ENCODE measurements around the gene TALDO1. TPM values are rescaled to one million over a fixed set of nuclear protein-coding genes. Genes with fewer than 3 reads are reported as not detected.

TALDO1 gene
- total RNA-seq, 2 experiments from 2014 or later = 199 to 206 TPM

GRCh38 chr11:779955-780532 lies 32.8 kb downstream of the TALDO1 start:
- peaks cover 5% of the 10 kb centered on the region for H3K36me3 Mint-ChIP-seq
- DNase-seq (no peak), ATAC-seq (ENCODE audit: low read depth) (no peak)
- H3K27me3 Mint-ChIP-seq = no peaks in the 10 kb centered on the region
- H3K4me1 Mint-ChIP-seq = peaks cover 15% of the 10 kb centered on the region
- H3K27ac Mint-ChIP-seq = no peak overlapping the region
- no peak overlapping the region for H3K4me3 Mint-ChIP-seq
- no peaks in the 10 kb centered on the region for H3K9me3 Mint-ChIP-seq
- POLR2A ChIA-PET = interaction anchor here (3.7 kb wide), 1 partner anchor 10 kb away, joined by 20 read pairs; the partner anchor contains the start of gene CEND1

GRCh38 chr11:782264-783174 lies 35.3 kb downstream of the TALDO1 start:
- no peak for DNase-seq
- Mint-ChIP-seq H3K27ac (no peak overlapping the region), H3K4me3 (no peak overlapping the region), H3K9me3 (no peaks in the 10 kb centered on the region), H3K27me3 (no peaks in the 10 kb centered on the region), H3K4me1 (peaks cover 14% of the 10 kb centered on the region), H3K36me3 (peaks cover 5% of the 10 kb centered on the region)
- POLR2A ChIA-PET = no interaction called here
- ATAC-seq (ENCODE audit: low read depth) = no peak

GRCh38 chr11:783581-784015 lies 36.3 kb downstream of the TALDO1 start:
- Mint-ChIP-seq H3K36me3 (peaks cover 5% of the 10 kb centered on the region), H3K27ac (no peak overlapping the region), H3K4me3 (no peak overlapping the region), H3K27me3 (no peaks in the 10 kb centered on the region), H3K9me3 (no peaks in the 10 kb centered on the region), H3K4me1 (peaks cover 12% of the 10 kb centered on the region)
- DNase-seq = peak; percentile 44
- POLR2A ChIA-PET = interaction anchor here (1.0 kb wide), 1 partner anchor 9 kb away, joined by 3 read pairs; no protein-coding TSS in a partner anchor
- ATAC-seq (ENCODE audit: low read depth) = no peak

GRCh38 chr11:786235-787083 lies 39.2 kb downstream of the TALDO1 start:
- Mint-ChIP-seq H3K27ac (peak overlapping the region; percentile 30), H3K9me3 (no peaks in the 10 kb centered on the region), H3K4me1 (peaks cover 7% of the 10 kb centered on the region), H3K36me3 (peaks cover 7% of the 10 kb centered on the region), H3K27me3 (no peaks in the 10 kb centered on the region), H3K4me3 (no peak overlapping the region)
- no peak for DNase-seq
- POLR2A ChIA-PET = interaction anchor here (1.1 to 1.2 kb wide), 2 partner anchors 9 to 60 kb away, joined by 3 to 7 read pairs; no protein-coding TSS in a partner anchor
- no peak for ATAC-seq (ENCODE audit: low read depth)

- Mint-ChIP-seq H3K27me3 (no peaks in the 10 kb centered on the region), H3K4me1 (peaks cover 7% of the 10 kb centered on the region), H3K9me3 (no peaks in the 10 kb centered on the region), H3K36me3 (peaks cover 7% of the 10 kb centered on the region), H3K4me3 (no peak overlapping the region), H3K27ac (peak overlapping the region; percentile 25)
- ATAC-seq (ENCODE audit: low read depth) (no peak), DNase-seq (no peak)
- POLR2A ChIA-PET = interaction anchor here (1.2 kb wide), 1 partner anchor 9 kb away, joined by 7 read pairs; no protein-coding TSS in a partner anchor
Observed at GRCh38 chr11:787084-787675, 39.9 kb downstream of the TALDO1 start.

GRCh38 chr11:788009-788640 lies 40.9 kb downstream of the TALDO1 start:
- H3K27ac Mint-ChIP-seq = no peak overlapping the region
- H3K36me3 Mint-ChIP-seq = peaks cover 7% of the 10 kb centered on the region
- no peak for DNase-seq
- POLR2A ChIA-PET = no interaction called here
- no peak overlapping the region for H3K4me3 Mint-ChIP-seq
- no peaks in the 10 kb centered on the region for H3K27me3 Mint-ChIP-seq
- no peaks in the 10 kb centered on the region for H3K9me3 Mint-ChIP-seq
- no peak for ATAC-seq (ENCODE audit: low read depth)
- H3K4me1 Mint-ChIP-seq = peaks cover 7% of the 10 kb centered on the region

- Mint-ChIP-seq H3K9me3 (no peaks in the 10 kb centered on the region), H3K36me3 (peaks cover 3% of the 10 kb centered on the region), H3K4me3 (no peak overlapping the region), H3K4me1 (peaks cover 5% of the 10 kb centered on the region), H3K27ac (no peak overlapping the region), H3K27me3 (no peaks in the 10 kb centered on the region)
- DNase-seq = no peak
- POLR2A ChIA-PET = interaction anchor here (0.6 to 3.5 kb wide), 3 partner anchors 11 to 17 kb away, joined by 3 to 20 read pairs (median 3); partner anchors contain the start of gene GATD1
- ATAC-seq (ENCODE audit: low read depth) = no peak
Observed at GRCh38 chr11:788953-789940, 42.0 kb downstream of the TALDO1 start.

- Mint-ChIP-seq H3K4me1 (peaks cover 5% of the 10 kb centered on the region), H3K27ac (no peak within 1 kb of the TSS), H3K36me3 (peaks cover 3% of the 10 kb centered on the region), H3K9me3 (no peaks in the 10 kb centered on the region), H3K27me3 (no peaks in the 10 kb centered on the region), H3K4me3 (no peak within 1 kb of the TSS)
- no peak for DNase-seq
- ATAC-seq (ENCODE audit: low read depth) = peak; percentile 16
- POLR2A ChIA-PET = interaction anchor here (0.6 to 3.5 kb wide), 3 partner anchors 12 to 17 kb away, joined by 3 to 20 read pairs (median 3); partner anchors contain the start of gene GATD1
Observed at GRCh38 chr11:789943-790342, 42.7 kb downstream of the TALDO1 start, which contains the start of gene CEND1. Gene CEND1, minus strand, starts transcription at chr11:790090. Its CDS starts 1,514 bp downstream, at chr11:788576.

GRCh38 chr11:790721-791564 lies 43.7 kb downstream of the TALDO1 start:
- ATAC-seq (ENCODE audit: low read depth) (no peak), DNase-seq (no peak)
- Mint-ChIP-seq H3K27ac (peak overlapping the region; percentile 42), H3K27me3 (no peaks in the 10 kb centered on the region), H3K9me3 (no peaks in the 10 kb centered on the region), H3K4me3 (no peak overlapping the region), H3K36me3 (peaks cover 3% of the 10 kb centered on the region), H3K4me1 (peaks cover 3% of the 10 kb centered on the region)
- POLR2A ChIA-PET = interaction anchor here (3.5 kb wide), 1 partner anchor 13 kb away, joined by 20 read pairs; the partner anchor contains the start of gene GATD1

GRCh38 chr11:791658-792534 lies 44.6 kb downstream of the TALDO1 start:
- Mint-ChIP-seq H3K36me3 (peaks cover 3% of the 10 kb centered on the region), H3K27me3 (no peaks in the 10 kb centered on the region), H3K9me3 (no peaks in the 10 kb centered on the region), H3K27ac (no peak overlapping the region), H3K4me3 (no peak overlapping the region), H3K4me1 (peaks cover 5% of the 10 kb centered on the region)
- POLR2A ChIA-PET = interaction anchor here (1.1 to 3.5 kb wide), 2 partner anchors 8 to 14 kb away, joined by 3 to 20 read pairs; partner anchors contain the start of gene GATD1
- ATAC-seq (ENCODE audit: low read depth) = no peak
- no peak for DNase-seq
